Peyer's patch (tissue), 4 donors: ENCODE data around the gene FANCM. TPM values are rescaled to one million over a fixed set of nuclear protein-coding genes. Genes with fewer than 3 reads are reported as not detected.

Experiments used
- DNase-seq, 3 donors: peaks; one replicate each; pipeline ENCODE4 v3.0.0-alpha.2; 2017 to 2019
- H3K27ac ChIP-seq, 4 donors: fragments of 200-600 bp; sonication (generic); one replicate each; pipeline ENCODE4 v1.5.1; 2016 to 2019
- H3K27me3 ChIP-seq, 2 donors: fragments of 200-600 bp; sonication (generic); one replicate each; pipeline ENCODE4 v1.5.1; 2019
- H3K36me3 ChIP-seq, 3 donors: fragments of 200-600 bp; sonication (generic); one replicate each; pipeline ENCODE4 v1.5.1; 2016 to 2019
- H3K4me1 ChIP-seq, 4 donors: fragments of 200-600 bp; sonication (generic); one replicate each; pipeline ENCODE4 v1.5.1; 2016 to 2019
- H3K4me3 ChIP-seq, 4 donors: fragments of 200-600 bp; sonication (generic); 1 replicate in 3 of 4; 2 replicates in 1 of 4; pipeline ENCODE4 v1.5.1; 2016 to 2019; ENCODE audit warnings: mild to moderate bottlenecking in 1 of 4
- H3K9me3 ChIP-seq, 4 donors: fragments of 200-600 bp; sonication (generic); one replicate each; pipeline ENCODE4 v1.5.1; 2016 to 2019; ENCODE audit warnings: mild to moderate bottlenecking in 1 of 4
- POLR2A ChIP-seq, 2 donors: fragments of 450-650 bp; IDR thresholded peaks; one replicate each; pipeline ENCODE4 v1.5.1; 2017; ENCODE audit warnings: antibody characterized with exemption in 2 of 2, mild to moderate bottlenecking in 2 of 2, moderate library complexity in 2 of 2
- total RNA-seq, 4 donors: library from RNA; depleted of rRNA; stranded (reverse); fragments of >200 nt; gene quantifications; one replicate each; pipeline ENCODE4 v1.1.0, GENCODE V29; 2016
- TF ChIP-seq, protein P1 (sequence below), 6 experiments: fragments of 450-650 bp in 4 of 6; fragments of 200-600 bp in 2 of 6; sonication (generic) in 1 of 6; IDR thresholded peaks; one replicate each; pipeline ENCODE4 v1.5.1; 2017 to 2019; ENCODE audit warnings: antibody characterized with exemption in 6 of 6, mild to moderate bottlenecking in 3 of 6, moderate library complexity in 1 of 6

Gene FANCM
- total RNA-seq, 4 donors from 2014 or later: 7.3 to 18.2 (median 9.7) TPM

DNA sequence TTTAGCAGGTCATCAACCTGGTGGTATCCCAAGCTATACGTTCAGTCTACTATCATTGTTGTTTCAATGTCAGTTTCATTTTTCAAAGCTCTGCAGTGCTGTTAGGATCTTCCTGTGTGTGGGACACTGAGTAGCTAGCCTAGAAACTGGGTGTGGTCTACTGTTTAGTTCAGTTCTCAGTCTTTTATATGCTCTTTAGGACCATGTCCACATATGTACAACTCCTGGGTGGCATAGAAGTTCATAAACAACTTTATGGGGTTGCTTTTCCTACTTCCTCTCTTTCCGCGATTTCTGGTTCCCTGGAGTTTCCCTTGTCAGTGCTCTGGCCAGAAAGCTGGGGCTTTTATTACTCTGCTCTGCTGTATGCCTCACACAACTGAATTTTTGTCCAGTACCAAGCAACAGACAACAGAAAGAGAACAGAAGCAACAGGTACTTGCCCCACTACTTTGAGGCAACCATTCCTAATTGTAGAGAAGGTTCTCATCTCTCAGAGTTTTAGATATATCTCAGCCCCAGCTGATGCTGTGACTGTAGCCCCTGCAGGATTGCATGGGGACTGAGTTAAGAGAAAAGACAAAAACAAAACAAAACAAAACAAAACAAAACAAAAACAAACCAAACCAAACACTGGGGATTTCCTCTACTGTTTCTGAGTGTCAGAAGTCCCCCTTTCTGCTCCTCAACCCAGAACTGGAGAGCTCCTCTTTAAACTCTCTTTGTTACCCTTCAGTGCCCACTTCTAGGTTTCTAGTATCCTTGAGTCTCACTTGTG, 86.9 kb downstream of the FANCM start:
- TF ChIP-seq, protein P1, sequence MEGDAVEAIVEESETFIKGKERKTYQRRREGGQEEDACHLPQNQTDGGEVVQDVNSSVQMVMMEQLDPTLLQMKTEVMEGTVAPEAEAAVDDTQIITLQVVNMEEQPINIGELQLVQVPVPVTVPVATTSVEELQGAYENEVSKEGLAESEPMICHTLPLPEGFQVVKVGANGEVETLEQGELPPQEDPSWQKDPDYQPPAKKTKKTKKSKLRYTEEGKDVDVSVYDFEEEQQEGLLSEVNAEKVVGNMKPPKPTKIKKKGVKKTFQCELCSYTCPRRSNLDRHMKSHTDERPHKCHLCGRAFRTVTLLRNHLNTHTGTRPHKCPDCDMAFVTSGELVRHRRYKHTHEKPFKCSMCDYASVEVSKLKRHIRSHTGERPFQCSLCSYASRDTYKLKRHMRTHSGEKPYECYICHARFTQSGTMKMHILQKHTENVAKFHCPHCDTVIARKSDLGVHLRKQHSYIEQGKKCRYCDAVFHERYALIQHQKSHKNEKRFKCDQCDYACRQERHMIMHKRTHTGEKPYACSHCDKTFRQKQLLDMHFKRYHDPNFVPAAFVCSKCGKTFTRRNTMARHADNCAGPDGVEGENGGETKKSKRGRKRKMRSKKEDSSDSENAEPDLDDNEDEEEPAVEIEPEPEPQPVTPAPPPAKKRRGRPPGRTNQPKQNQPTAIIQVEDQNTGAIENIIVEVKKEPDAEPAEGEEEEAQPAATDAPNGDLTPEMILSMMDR (IDR thresholded peaks at IDR 0.05): no peak
- TF ChIP-seq POLR2A (IDR thresholded peaks at IDR 0.05): no peak
- no peak for DNase-seq
- no peaks in the 10 kb centered on the region for H3K27me3 ChIP-seq
- no peak overlapping the region for H3K4me3 ChIP-seq
- peaks cover 0 to 29% (median 0%) of the 10 kb centered on the region in 3 donors for H3K36me3 ChIP-seq
- H3K4me1 ChIP-seq: no peaks in the 10 kb centered on the region
- no peaks in the 10 kb centered on the region for H3K9me3 ChIP-seq
- no peak overlapping the region for H3K27ac ChIP-seq

DNA sequence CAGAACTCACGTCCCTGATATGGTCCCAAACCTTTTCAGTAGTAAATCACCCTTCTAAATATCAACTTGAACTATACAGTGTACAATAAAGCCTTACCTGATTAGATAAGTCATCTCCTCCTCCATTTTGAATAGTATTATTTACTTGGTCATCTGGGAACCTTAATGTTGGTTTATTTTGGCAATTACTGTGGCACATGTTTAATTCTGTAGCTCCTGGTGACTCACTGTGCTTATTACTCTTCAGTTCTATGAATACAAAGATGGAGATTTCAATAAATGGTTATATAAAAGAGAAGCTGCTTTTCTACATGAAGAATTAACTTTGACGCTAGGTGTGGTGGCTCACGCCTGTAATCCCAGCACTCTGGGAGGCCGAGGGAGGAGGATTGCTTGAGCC, 91.8 kb downstream of the FANCM start:
- Histone ChIP-seq H3K36me3 (peaks cover 0 to 62% (median 0%) of the 10 kb centered on the region in 3 donors), H3K4me1 (no peaks in the 10 kb centered on the region)
- no peak for DNase-seq

DNA sequence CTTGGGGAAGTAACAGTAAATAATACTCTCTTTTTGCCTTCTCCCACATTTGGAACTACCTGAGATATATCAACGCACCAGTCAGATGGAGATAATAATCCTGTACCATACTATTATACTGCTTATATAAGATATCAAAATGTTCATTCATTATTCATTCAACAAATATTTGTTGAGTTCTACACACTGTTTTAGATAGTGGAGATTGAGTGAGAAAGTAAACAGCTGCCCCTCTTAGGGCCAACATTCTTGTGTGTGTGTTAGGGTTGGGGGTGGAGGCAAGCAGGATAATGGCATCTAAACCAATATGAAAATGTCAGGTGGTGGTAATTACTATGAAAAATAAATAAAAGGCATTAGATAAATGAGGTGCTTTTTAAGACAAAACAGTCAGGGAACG, 103.3 kb downstream of the FANCM start:
- DNase-seq: no peak
- no peaks in the 10 kb centered on the region for H3K27me3 ChIP-seq
- peaks cover 0 to 19% (median 0%) of the 10 kb centered on the region in 3 donors for H3K36me3 ChIP-seq
- TF ChIP-seq POLR2A (IDR thresholded peaks at IDR 0.05): no peak
- TF ChIP-seq, protein P1 (IDR thresholded peaks at IDR 0.05): no peak
- no peak overlapping the region for H3K27ac ChIP-seq
- no peaks in the 10 kb centered on the region for H3K4me1 ChIP-seq
- no peak overlapping the region for H3K4me3 ChIP-seq
- H3K9me3 ChIP-seq: no peaks in the 10 kb centered on the region

More for the DNA sequence above, 91.8 kb downstream of the FANCM start:
- Histone ChIP-seq H3K9me3 (no peaks in the 10 kb centered on the region), H3K4me3 (no peak overlapping the region), H3K27ac (no peak overlapping the region), H3K27me3 (no peaks in the 10 kb centered on the region)
- no peak for TF ChIP-seq POLR2A (IDR thresholded peaks at IDR 0.05)
- TF ChIP-seq, protein P1 (IDR thresholded peaks at IDR 0.05): no peak

DNA sequence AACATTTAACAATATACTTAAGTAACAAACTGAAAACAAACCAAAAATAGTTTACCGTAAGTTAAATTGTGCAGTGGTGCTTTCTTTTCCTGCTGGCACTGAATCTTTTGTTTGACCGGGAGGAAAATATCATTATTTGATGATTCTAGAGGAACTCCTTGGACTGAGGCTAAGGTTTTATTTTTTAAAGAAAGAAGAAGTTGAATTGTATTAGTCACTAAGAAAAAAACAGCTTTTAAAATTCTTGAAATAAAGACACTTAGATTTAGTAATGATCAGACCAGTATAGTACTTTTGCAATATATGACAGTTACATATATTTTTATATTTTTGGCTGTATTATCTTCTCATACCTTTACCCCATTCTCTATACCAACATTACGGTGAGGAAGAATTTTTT, 107.0 kb downstream of the FANCM start:
- H3K4me3 ChIP-seq: no peak overlapping the region
- TF ChIP-seq, protein P1 (IDR thresholded peaks at IDR 0.05): no peak
- no peak for TF ChIP-seq POLR2A (IDR thresholded peaks at IDR 0.05)
- no peak for DNase-seq
- no peaks in the 10 kb centered on the region for H3K9me3 ChIP-seq
- H3K36me3 ChIP-seq: peaks cover 0 to 11% (median 0%) of the 10 kb centered on the region in 3 donors
- H3K27me3 ChIP-seq: no peaks in the 10 kb centered on the region
- H3K27ac ChIP-seq: no peak overlapping the region
- no peaks in the 10 kb centered on the region for H3K4me1 ChIP-seq

DNA sequence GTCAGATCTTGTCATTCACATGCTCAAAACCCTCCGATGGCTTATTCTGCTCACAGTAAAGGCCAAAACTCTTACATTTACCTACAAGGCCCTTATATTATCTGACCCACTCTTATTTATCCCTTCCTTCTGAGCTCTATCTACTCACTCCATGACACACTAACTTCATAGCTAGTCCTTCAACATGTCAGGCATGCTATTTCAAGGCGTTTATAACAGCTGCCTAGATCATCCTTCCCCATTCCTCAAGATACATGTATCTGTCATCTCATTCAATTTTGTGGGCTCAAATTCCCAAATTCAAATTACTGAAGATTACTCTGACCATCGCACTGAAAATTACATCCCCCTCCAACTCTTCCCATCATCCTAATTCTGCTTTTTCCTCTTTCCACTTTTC, 110.4 kb downstream of the FANCM start:
- Histone ChIP-seq H3K27ac (no peak overlapping the region), H3K4me1 (peaks cover 0 to 16% (median 3%) of the 10 kb centered on the region in 4 donors), H3K4me3 (no peak overlapping the region), H3K36me3 (no peaks in the 10 kb centered on the region), H3K27me3 (no peaks in the 10 kb centered on the region), H3K9me3 (no peaks in the 10 kb centered on the region)
- TF ChIP-seq, protein P1 (IDR thresholded peaks at IDR 0.05): no peak
- TF ChIP-seq POLR2A (IDR thresholded peaks at IDR 0.05): no peak
- DNase-seq: no peak
